HFFc6 (cell line): ENCODE results near the gene FUT7. TPM values are rescaled to one million over a fixed set of nuclear protein-coding genes. Genes with fewer than 3 reads are reported as not detected.

Source experiments
- DNase-seq: peaks from one replicate; pipeline ENCODE4 v3.0.0-alpha.2; 2018
- H3K27ac Mint-ChIP-seq: 2 replicates; pipeline ENCODE4 v1.8.0; 2020; ENCODE audit warnings: mild to moderate bottlenecking, mixed read lengths
- H3K27me3 Mint-ChIP-seq: 2 replicates; pipeline ENCODE4 v1.8.0; 2021; ENCODE audit warnings: mild to moderate bottlenecking, moderate library complexity, mixed read lengths; ENCODE audit not compliant: insufficient read depth
- H3K36me3 Mint-ChIP-seq: 2 replicates; pipeline ENCODE4 v1.8.0; 2021; ENCODE audit warnings: low read depth, mixed read lengths
- H3K4me1 Mint-ChIP-seq: 2 replicates; pipeline ENCODE4 v1.8.0; 2020; ENCODE audit warnings: low read depth, mixed read lengths
- H3K4me3 Mint-ChIP-seq: 2 replicates; pipeline ENCODE4 v1.8.0; 2020; ENCODE audit warnings: mild to moderate bottlenecking, moderate library complexity, mixed read lengths
- H3K9me3 Mint-ChIP-seq: 2 replicates; pipeline ENCODE4 v1.8.0; 2020; ENCODE audit warnings: mild to moderate bottlenecking, mixed read lengths
- CTCF ChIP-seq: fragments of 200-600 bp; sonication (generic); IDR thresholded peaks from 2 replicates; pipeline ENCODE4 v1.5.0; 2021; ENCODE audit warnings: antibody characterized with exemption, mild to moderate bottlenecking
- total RNA-seq, 6 experiments: library from RNA; stranded (reverse); fragmentation: NEBNext Ultra II Directional; extraction: Animal tissue kit (Norgen Biotek cat#: 25700); gene quantifications; 2 replicates in 1 of 6; 3 replicates in 5 of 6; pipeline ENCODE4 v1.2.3, GENCODE V29; 2021

FUT7 gene
- total RNA-seq, 6 experiments from 2014 or later: not detected

DNA sequence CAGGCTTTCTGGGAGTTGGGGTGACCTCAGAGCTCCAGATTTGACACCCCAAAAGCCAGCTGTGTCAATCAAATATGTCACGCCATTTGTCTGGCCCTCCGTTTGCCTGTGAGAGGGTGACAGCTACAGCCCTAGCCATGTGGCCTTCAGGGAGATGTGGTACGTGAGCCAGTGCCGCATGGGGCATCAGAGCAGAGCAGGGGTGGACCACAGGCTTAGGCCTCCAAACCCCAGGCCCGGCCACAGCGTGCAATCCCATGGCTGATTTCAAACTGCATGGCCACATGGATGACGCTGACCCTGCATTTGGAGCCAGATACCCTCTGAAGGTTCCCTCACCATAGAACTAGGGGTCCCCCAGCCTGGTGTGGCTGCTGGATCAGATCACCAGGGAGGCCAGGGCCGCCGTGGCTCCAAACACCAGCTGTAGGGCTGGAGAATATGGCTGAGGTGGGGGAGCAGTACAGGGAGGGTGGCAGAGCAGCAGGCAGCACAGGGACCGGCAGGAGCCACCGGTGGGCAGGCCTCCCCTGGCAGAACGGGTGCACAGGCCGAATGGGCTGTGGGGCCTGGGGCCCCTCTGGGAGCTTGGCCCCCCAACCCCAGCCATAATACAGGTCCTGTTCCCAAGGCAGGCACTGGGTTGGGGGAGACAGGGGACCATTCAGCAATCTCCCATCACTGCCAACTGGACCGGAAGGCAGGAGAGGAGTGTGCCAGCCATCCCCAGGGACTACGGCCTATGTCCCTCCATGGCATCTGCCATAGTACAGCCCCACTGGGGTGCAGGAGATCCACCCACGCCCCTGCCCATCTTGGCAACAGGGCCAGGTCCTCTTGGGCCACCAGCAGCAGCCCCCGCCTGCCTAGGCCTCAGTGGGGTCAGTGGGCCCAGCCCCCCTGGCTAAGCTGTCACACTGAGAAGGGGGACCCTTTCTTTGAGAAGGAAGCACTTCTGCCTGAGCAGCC is 36.9 kb upstream of the FUT7 start:
- no peak overlapping the region for H3K27ac Mint-ChIP-seq
- peak overlapping the region; percentile 26 for H3K4me3 Mint-ChIP-seq
- no peak for DNase-seq
- no peaks in the 10 kb centered on the region for H3K36me3 Mint-ChIP-seq
- peaks cover 1% of the 10 kb centered on the region; the same call in 1 of the 2 replicates for H3K27me3 Mint-ChIP-seq
- no peaks in the 10 kb centered on the region for H3K9me3 Mint-ChIP-seq
- TF ChIP-seq CTCF: no peak
- peaks cover 14% of the 10 kb centered on the region for H3K4me1 Mint-ChIP-seq

GRCh38 chr9:137067860-137068538 is 36.1 kb upstream of the FUT7 start:
- no peak overlapping the region for H3K4me3 Mint-ChIP-seq
- TF ChIP-seq CTCF: peak; percentile 85
- no peaks in the 10 kb centered on the region for H3K36me3 Mint-ChIP-seq
- H3K27ac Mint-ChIP-seq: no peak overlapping the region
- DNase-seq: peak; percentile 61
- no peaks in the 10 kb centered on the region for H3K9me3 Mint-ChIP-seq
- H3K4me1 Mint-ChIP-seq: peaks cover 14% of the 10 kb centered on the region
- peaks cover 1% of the 10 kb centered on the region; the same call in 1 of the 2 replicates for H3K27me3 Mint-ChIP-seq

DNA sequence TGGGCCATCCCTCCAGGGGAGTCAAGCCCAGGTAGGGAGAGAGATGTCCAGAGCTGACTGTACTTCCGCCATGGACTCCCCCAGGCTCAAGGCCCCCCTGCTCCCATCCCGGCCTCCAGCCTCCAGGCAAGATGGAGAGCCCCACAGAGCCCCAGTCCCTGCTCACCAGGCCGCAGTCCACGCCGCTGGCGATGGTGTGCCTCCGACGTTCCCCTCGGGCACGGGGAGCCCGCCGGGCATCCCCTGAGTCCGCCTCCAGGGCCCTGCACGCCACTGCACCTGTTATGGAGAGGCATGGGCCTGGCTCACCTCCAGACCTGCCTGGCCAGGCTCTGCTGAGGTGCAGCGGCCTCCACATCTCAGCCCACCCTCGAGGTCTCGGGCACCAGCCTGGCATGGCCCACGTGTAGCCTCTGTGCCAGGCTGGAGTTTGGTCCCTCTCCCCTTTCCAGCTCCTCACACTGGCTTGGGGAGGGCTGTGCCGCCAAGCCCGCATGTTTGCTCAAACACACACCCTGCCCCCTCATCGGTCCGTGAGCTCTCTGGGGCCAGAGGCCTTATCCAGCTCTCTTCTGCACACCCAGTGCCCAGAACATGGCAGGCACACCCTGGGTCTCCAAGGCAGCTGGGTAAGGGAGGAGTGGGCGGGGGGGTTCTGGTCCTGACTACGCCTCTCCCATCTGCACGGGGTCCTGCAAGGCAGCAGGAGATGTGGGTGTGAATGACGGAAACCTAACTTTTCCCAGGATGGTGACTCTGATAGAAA is 34.4 kb upstream of the FUT7 start:
- H3K36me3 Mint-ChIP-seq: no peaks in the 10 kb centered on the region
- no peak for DNase-seq
- H3K27ac Mint-ChIP-seq: no peak overlapping the region
- H3K9me3 Mint-ChIP-seq: no peaks in the 10 kb centered on the region
- H3K4me3 Mint-ChIP-seq: no peak overlapping the region
- peaks cover 1% of the 10 kb centered on the region; the same call in 1 of the 2 replicates for H3K27me3 Mint-ChIP-seq
- no peak for TF ChIP-seq CTCF
- H3K4me1 Mint-ChIP-seq: peaks cover 12% of the 10 kb centered on the region

- Mint-ChIP-seq H3K9me3 (no peaks in the 10 kb centered on the region), H3K4me3 (no peak overlapping the region), H3K36me3 (no peaks in the 10 kb centered on the region), H3K27me3 (peaks cover 1% of the 10 kb centered on the region; the same call in 1 of the 2 replicates), H3K4me1 (peaks cover 6% of the 10 kb centered on the region), H3K27ac (no peak overlapping the region)
- no peak for TF ChIP-seq CTCF
- no peak for DNase-seq
Observed at GRCh38 chr9:137065336-137065967, 33.6 kb upstream of the FUT7 start.

GRCh38 chr9:137064880-137065164 is 32.9 kb upstream of the FUT7 start:
- Mint-ChIP-seq H3K9me3 (no peaks in the 10 kb centered on the region), H3K4me3 (no peak overlapping the region), H3K27ac (no peak overlapping the region), H3K27me3 (peaks cover 1% of the 10 kb centered on the region; the same call in 1 of the 2 replicates), H3K36me3 (no peaks in the 10 kb centered on the region), H3K4me1 (peaks cover 6% of the 10 kb centered on the region)
- no peak for DNase-seq
- TF ChIP-seq CTCF: no peak
